GM21619 (cell line): ENCODE results near the gene GTF2H3.
"Not testable (repeated sequence)": the region's sequence is repeated elsewhere in the genome, so short reads cannot be mapped to it uniquely, and the experiment has no call there.

Experiments
- ATAC-seq: cut with Tn5 transposase; IDR thresholded peaks from one replicate; pipeline ENCODE4 v1.9.1; 2021; ENCODE audit not compliant: unreplicated experiment

GTF2H3 gene

GRCh38 chr12:123633379-123634141 lies at the start of gene GTF2H3, which contains the start of gene EIF2B1:
GTF2H3 (plus strand) TSS chr12:123633829; CDS start chr12:123633860, 31 bp downstream.
EIF2B1 (minus strand) TSS chr12:123633686; CDS start chr12:123633557, 129 bp downstream.
- peak; percentile 95 for ATAC-seq

DNA sequence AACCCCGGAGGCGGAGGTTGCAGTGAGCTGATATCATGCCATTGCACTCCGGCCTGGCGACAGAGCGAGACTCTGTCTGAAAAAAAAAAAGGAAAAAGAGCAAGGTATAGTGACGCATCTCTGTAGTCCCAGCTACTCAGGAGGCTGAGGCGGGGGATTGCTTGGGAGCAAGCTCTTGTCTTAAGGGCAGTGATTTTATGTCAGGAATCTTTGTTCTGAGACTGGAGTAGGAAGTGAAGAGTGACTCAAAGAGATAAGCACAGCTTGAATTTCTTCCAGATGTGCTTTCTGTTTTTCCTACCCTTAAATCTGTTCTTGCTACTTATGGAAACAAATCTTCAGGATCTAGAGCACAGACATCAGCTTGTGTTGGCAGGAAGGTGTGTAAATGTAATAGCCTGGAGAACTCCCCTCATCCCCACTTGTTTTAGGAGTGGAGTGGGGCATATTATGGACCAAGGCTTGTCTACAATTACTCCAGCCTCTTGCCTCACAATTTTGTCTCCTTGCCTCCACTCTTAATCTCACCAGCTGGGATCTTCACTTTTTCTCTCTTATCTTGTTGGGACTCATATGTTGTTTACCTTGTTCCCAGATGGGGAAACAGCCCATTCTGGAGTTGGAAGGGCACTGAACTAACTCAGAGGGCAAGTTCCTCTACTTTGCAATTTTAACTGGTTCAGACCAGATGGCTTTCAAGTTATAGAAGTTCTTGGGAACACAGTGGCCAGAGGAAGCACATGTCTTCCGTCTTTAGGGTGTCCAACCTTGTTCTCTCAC lies 41.7 kb upstream of the GTF2H3 start:
- ATAC-seq: no peak

- ATAC-seq: no peak
These were observed 37.9 kb upstream of the GTF2H3 start for GRCh38 chr12:123595729-123596128.

GRCh38 chr12:123597100-123597499 lies 36.5 kb upstream of the GTF2H3 start:
- ATAC-seq: no peak

GRCh38 chr12:123598522-123598921 lies 35.1 kb upstream of the GTF2H3 start:
- ATAC-seq: no peak

DNA sequence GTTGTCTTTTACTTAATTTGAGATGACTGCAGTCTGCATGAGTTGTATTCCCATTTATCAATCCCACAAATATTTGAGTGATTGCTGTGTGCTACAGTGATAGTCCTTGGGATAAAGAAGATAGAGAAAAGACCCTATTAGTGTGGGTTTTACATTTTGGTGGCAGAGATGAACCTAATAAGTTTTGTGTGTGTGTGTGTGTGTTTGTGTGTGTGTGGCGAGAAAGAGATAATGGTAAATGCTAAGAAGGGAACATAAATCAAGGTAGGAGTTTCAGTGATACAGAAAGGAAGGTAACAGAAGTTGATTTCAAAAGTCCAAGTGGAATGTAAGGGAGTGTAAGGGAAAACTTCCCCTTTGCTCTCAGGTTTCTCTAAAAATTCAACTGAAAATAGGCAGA lies 34.3 kb upstream of the GTF2H3 start:
- ATAC-seq: no peak

- no peak for ATAC-seq
These were observed 33.9 kb upstream of the GTF2H3 start for GRCh38 chr12:123599721-123600120.

DNA sequence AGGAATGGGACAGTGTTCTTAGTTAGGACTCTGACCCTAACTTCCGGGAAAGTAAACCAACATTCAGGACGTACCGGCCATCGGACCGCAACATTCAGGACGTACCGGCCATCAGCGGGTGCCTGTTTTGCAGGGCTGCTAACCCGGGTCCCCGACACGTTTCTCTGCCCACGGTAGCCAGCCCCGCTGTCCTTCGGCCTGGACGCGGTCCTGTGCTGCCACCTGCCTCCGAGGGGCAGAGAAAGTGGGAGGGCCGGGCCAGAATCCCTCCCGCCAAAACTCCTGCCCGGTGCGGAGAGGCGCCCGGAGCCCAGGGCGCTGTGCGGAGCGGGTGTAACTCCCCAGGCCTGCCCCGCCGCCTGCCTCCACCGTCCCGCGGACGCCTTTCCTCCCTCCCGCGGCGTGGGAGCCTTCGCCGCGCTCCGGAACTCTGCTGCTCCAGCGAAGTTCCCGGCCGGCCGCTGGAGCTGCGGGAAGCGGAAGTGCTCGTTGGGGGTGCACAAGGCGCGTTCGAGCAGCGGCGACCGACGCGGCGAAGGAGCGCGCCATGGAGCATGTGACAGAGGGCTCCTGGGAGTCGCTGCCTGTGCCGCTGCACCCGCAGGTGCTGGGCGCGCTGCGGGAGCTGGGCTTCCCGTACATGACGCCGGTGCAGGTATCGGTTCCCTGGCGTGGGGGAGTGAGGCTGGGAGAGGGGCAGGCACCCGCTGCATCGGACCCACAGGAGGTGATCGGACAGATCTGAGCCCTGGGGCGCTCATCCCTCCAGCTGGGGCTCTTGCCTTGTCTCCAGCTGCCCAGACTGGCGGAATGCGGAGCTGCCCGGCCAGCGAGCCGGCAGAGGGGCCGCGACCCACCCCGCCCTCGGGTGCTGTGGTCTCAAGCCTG lies 31.8 kb upstream of the GTF2H3 start, which contains the start of gene DDX55:
Gene DDX55, plus strand, starts transcription at position 498 of the 888 bp plus-strand sequence. Its CDS starts 50 bp downstream, at position 548.
- peak; percentile 87 for ATAC-seq

GRCh38 chr12:123602651-123603195 lies 30.9 kb upstream of the GTF2H3 start:
- no peak for ATAC-seq

GRCh38 chr12:123603495-123603894 lies 30.1 kb upstream of the GTF2H3 start:
- not testable (repeated sequence) for ATAC-seq

DNA sequence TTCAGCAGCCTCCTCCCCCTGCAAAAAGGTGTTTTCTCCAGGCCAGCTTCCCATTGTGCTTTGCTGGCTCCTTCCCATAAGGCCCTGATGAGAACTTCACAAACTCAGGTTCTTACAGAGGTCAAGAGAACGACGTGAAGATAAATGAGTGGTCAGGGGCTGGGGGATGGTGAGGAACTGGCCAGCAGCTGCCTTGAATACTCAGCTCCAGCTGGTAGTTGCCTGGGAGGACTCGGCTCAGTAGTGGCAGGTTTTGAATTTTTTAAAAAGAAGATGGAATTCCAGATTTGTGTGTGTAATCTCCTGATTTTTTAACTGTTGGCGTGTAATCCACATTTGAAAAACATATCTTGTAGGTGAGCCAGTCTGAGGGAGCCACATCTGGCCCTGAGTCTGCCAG lies 25.9 kb upstream of the GTF2H3 start:
- ATAC-seq: no peak

DNA sequence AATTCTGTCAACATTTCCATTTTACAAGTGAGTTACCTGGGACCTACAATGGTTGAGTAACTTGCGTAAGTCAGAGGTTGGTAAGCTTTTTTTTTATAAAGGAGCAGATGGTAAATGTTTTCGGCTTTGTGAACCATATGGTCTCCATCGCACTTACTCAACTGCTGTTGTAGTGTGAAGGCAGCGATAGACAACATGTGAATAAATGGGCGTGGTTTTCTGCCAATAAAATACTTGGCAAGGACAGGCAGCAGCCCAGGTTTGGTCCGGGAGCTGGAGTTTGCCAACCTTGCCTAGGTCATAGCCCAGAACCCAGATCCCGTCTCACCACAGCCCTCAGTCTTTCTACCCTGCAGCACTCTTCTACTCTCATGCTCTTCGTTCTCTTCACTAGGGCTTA lies 25.4 kb upstream of the GTF2H3 start:
- ATAC-seq: no peak

DNA sequence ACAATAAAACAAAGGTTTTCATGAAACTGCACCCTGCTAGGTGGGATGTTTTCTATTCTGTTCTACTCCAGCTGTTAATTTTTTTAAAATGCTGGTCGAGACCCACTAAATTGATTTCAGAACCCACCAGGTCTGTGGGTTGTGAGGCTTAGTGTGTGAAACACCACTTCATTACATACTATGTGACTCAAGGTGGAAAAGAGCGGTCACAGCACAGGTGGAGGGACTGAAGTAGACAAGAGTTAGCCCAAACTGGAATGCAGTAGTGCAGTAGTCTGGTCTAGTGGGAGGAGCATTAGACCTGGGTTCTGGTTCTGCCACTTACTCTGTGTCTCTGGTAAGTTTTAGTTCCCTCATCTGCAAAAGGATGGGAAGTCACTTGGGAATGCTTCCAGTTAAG lies 19.5 kb upstream of the GTF2H3 start:
- ATAC-seq: no peak

- ATAC-seq: no peak
These were observed 19.1 kb upstream of the GTF2H3 start for GRCh38 chr12:123614531-123614930.

- no peak for ATAC-seq
These were observed 16.5 kb upstream of the GTF2H3 start for GRCh38 chr12:123617144-123617543.

- ATAC-seq: no peak
These were observed 16.0 kb upstream of the GTF2H3 start for GRCh38 chr12:123617580-123617979.

- ATAC-seq: no peak
These were observed 12.5 kb upstream of the GTF2H3 start for GRCh38 chr12:123621101-123621500.

- ATAC-seq: no peak
These were observed 11.8 kb upstream of the GTF2H3 start for GRCh38 chr12:123621619-123622530.

GRCh38 chr12:123634142-123634561 lies 523 bp downstream of the GTF2H3 start:
- no peak for ATAC-seq

DNA sequence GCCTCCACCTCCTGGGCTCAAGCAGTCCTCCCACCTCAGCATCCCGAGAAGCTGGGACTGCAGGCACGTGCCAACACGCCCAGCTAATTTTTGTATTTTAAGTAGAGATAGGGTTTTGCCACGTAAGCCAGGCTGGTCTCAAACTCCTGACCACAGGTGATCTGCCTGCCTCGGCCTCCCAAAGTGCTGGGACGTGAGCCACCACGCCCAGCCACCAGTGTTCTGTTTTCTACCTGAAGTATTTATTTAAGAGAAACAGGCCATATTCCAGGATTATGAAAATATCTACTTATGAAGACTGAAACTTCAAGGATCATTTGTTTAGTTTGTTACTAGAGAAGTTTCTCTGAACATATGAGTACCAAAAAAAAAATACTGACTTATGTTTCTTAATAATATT lies 10.3 kb downstream of the GTF2H3 start:
- no peak for ATAC-seq
